ENCODE results near the gene DPYSL3.

GRCh38 chr5:147507480-147508126, 2.3 kb downstream of the DPYSL3 start:
- TF ChIP-seq EZH2 (optimal IDR thresholded peaks at IDR 0.05; ENCODE audit: low read depth, low read length): no peak
- TF ChIP-seq CTCF (IDR thresholded peaks at IDR 0.05; ENCODE audit: low read length): no peak
- no peak for TF ChIP-seq EZH2phosphoT487 (IDR thresholded peaks at IDR 0.05; ENCODE audit: low read length)
